H1 (cell line): ENCODE data around the gene LDLRAD3.

Experiments
- EP300 ChIP-seq, 2 experiments: IDR thresholded peaks; 1 replicate in 1 of 2; 2 replicates in 1 of 2; pipeline ENCODE4 v1.6.1; 2011 to 2012; ENCODE audit warnings: low read depth in 2 of 2, low read length in 2 of 2, mild to moderate bottlenecking in 2 of 2, borderline replicate concordance in 1 of 2, inconsistent platforms in 1 of 2, moderate library complexity in 1 of 2
- POLR2AphosphoS5 ChIP-seq: IDR thresholded peaks from 2 replicates; pipeline ENCODE4 v1.6.1; 2011; ENCODE audit warnings: low read depth, low read length
- ZNF274 ChIP-seq: IDR thresholded peaks from 2 replicates; pipeline ENCODE4 v1.7.0; 2012; ENCODE audit warnings: low read length, borderline replicate concordance; ENCODE audit errors: extremely low read depth
- TF ChIP-seq, protein P1 (sequence below), 3 experiments: IDR thresholded peaks; 1 replicate in 2 of 3; 2 replicates in 1 of 3; pipeline versions ENCODE4 v1.5.1 to v1.6.1; 2011; ENCODE audit warnings: low read length in 3 of 3, mild to moderate bottlenecking in 3 of 3, inconsistent platforms in 2 of 3, low read depth in 1 of 3, moderate library complexity in 1 of 3; ENCODE audit not compliant: insufficient read depth in 1 of 3; ENCODE audit errors: control extremely low read depth in 1 of 3
- TF ChIP-seq, protein P2 (sequence below): IDR thresholded peaks from 2 replicates; pipeline ENCODE4 v1.6.1; 2011; ENCODE audit warnings: low read length, improper control_type of control experiment

GRCh38 chr11:36069576-36070212, 125.8 kb downstream of the LDLRAD3 start:
- TF ChIP-seq POLR2AphosphoS5 (no peak), EP300 (IDR thresholded peaks at IDR 0.05; ENCODE audit: borderline replicate concordance in 1 of 2, low read depth in 2 of 2, low read length in 2 of 2) (no peak), ZNF274 (no peak)
- TF ChIP-seq, protein P1, sequence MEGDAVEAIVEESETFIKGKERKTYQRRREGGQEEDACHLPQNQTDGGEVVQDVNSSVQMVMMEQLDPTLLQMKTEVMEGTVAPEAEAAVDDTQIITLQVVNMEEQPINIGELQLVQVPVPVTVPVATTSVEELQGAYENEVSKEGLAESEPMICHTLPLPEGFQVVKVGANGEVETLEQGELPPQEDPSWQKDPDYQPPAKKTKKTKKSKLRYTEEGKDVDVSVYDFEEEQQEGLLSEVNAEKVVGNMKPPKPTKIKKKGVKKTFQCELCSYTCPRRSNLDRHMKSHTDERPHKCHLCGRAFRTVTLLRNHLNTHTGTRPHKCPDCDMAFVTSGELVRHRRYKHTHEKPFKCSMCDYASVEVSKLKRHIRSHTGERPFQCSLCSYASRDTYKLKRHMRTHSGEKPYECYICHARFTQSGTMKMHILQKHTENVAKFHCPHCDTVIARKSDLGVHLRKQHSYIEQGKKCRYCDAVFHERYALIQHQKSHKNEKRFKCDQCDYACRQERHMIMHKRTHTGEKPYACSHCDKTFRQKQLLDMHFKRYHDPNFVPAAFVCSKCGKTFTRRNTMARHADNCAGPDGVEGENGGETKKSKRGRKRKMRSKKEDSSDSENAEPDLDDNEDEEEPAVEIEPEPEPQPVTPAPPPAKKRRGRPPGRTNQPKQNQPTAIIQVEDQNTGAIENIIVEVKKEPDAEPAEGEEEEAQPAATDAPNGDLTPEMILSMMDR (IDR thresholded peaks at IDR 0.05; ENCODE audit: control extremely low read depth in 1 of 3, insufficient read depth in 1 of 3, low read depth in 1 of 3, low read length in 3 of 3) = peak in 2 of 3 experiments; percentile 77 to 87; a peak in 3 of 4 replicates
- TF ChIP-seq, protein P2, sequence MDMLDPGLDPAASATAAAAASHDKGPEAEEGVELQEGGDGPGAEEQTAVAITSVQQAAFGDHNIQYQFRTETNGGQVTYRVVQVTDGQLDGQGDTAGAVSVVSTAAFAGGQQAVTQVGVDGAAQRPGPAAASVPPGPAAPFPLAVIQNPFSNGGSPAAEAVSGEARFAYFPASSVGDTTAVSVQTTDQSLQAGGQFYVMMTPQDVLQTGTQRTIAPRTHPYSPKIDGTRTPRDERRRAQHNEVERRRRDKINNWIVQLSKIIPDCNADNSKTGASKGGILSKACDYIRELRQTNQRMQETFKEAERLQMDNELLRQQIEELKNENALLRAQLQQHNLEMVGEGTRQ = no peak
